ENCODE data around the gene NTRK2.

Gene NTRK2

GRCh38 chr9:84785792-84786547, 116.4 kb downstream of the NTRK2 start:
- no peak for TF ChIP-seq CTCF (IDR thresholded peaks at IDR 0.05; ENCODE audit: low read depth, low read length)
- no peak for DNase-seq (ENCODE audit: extremely low read depth, low read depth)

GRCh38 chr9:84788803-84789462, 119.4 kb downstream of the NTRK2 start:
- no peak for DNase-seq (ENCODE audit: extremely low read depth, low read depth)

GRCh38 chr9:84789463-84789830, 119.9 kb downstream of the NTRK2 start:
- no peak for TF ChIP-seq CTCF (IDR thresholded peaks at IDR 0.05; ENCODE audit: low read depth, low read length)
- no peak for DNase-seq (ENCODE audit: extremely low read depth, low read depth)

More at GRCh38 chr9:84788803-84789462, 119.4 kb downstream of the NTRK2 start:
- no peak for TF ChIP-seq CTCF (IDR thresholded peaks at IDR 0.05; ENCODE audit: low read depth, low read length)

- TF ChIP-seq CTCF (IDR thresholded peaks at IDR 0.05; ENCODE audit: low read depth, low read length), result no peak
- no peak for DNase-seq (ENCODE audit: extremely low read depth, low read depth)
These were observed 122.1 kb downstream of the NTRK2 start for GRCh38 chr9:84791643-84792042.

GRCh38 chr9:84793251-84793650, 123.7 kb downstream of the NTRK2 start:
- TF ChIP-seq CTCF (IDR thresholded peaks at IDR 0.05; ENCODE audit: low read depth, low read length), result no peak
- DNase-seq (ENCODE audit: extremely low read depth, low read depth), result no peak

GRCh38 chr9:84794981-84795637, 125.6 kb downstream of the NTRK2 start:
- no peak for DNase-seq (ENCODE audit: extremely low read depth, low read depth)
- no peak for TF ChIP-seq CTCF (IDR thresholded peaks at IDR 0.05; ENCODE audit: low read depth, low read length)

- no peak for TF ChIP-seq CTCF (IDR thresholded peaks at IDR 0.05; ENCODE audit: low read depth, low read length)
These were observed 126.9 kb downstream of the NTRK2 start for GRCh38 chr9:84796404-84796803.

More at GRCh38 chr9:84796404-84796803, 126.9 kb downstream of the NTRK2 start:
- DNase-seq (ENCODE audit: extremely low read depth, low read depth), result no peak
